Activated effector memory CD4-positive, alpha-beta T cell treated with anti-CD3 and anti-CD28 coated beads, Interleukin-2, amount 50 U/mL, for 16 hours (primary cell): Measurements from ENCODE around the gene ZC3H18.

ENCODE experiments used
- DNase-seq: peaks from one replicate; pipeline ENCODE4 v3.0.0-alpha.2; 2020

The ZC3H18 gene

GRCh38 chr16:88552166-88552565 lies 18.0 kb upstream of the ZC3H18 start:
- DNase-seq: no peak

DNA sequence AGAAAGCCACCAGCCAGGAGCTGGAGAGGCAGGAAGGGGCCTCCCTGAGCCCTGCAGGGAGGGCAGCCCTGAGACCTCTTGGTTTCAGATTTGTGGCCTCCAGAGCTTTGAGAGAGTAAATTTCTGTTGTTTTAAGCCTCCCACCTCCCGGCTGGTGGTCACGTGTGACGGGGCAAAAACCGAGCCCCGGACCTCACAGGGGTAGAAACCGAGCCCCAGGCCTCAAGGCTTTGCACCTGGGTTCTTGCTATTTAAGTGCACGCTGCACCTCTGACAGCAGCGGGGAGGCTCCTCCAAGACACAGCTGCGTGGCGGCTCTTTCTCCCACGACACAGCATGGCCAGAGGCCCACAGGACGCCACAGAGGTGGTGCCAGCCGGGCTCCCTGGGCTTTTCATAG lies 17.4 kb upstream of the ZC3H18 start:
- no peak for DNase-seq

DNA sequence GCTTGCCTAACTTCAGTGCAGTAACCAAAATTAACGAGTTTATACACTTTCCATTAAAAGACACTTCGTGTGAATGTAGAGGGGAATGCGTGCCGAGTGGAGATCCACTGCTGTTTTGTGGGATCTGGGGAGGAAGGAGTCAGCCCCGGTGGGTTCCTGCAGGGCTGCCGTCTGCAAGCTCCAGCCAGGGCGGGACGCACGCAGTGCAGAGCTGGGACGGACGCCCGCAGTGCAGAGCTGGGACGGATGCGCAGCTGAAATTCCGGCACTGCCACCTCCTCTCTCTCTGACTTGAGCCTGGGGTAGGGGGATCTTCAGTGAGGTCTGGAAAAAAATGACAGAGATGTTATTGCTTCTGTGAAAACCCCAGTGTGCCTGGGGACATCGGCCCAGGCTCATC lies 16.5 kb upstream of the ZC3H18 start:
- DNase-seq: peak; percentile 57

DNA sequence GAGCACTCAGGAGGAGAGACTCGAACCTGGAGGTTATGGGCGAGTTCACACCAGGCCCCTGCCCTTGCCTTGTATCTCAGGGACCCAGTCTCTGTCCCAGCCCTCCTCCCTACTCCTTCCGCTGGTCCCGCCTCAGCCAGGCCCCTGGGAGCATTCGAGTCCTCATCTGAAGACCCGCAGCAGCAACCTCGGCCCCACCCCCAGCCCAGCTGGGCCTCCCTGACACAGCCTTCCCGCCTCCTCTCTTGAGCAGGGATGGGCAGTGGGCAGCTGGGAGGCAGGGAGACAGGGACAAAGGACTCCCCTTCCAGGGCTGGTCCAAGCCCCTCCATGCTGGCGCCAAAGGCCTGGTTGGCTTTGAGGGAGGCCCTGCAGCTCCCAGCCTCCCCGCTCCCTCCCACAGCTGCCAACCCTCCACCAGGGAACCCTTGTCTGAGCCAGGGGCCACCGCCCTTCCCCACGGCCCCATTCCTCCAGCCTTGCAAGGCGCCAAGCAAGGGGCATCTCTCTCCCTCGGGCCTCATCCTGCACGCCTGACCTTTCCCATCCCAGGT lies 15.4 kb upstream of the ZC3H18 start:
- no peak for DNase-seq

DNA sequence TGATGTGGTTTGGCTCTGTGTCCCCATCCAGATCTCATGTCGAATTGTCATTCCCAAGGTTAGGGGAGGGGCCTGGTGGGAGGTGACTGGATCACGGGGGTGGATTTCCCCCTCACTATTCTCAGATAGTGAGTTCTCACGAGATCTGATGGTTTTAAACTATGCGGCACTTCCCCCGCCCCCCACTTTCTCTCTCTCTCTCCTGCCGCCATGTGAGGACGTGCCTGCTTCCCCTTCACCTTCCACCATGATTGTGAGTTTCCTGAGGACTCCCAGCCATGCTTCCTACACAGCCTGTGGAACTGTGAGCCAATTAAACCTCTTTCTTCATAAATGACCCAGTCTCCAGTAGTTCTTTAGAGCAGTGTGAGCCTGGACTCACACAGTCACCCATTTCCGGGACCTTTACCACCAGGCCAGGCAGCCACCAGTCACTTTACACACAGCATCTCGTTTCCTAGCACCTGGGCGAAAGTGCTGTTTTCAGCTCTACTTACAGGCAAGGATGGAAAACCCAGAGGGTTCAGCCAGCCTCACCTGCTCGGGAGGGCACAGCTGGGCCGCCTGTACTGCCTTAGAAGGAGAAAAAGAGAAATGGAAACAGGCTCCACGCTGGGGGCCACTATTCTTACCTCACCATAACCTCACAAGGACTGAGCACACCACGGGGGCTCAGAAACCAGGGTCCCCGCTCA lies 13.8 kb upstream of the ZC3H18 start:
- no peak for DNase-seq

DNA sequence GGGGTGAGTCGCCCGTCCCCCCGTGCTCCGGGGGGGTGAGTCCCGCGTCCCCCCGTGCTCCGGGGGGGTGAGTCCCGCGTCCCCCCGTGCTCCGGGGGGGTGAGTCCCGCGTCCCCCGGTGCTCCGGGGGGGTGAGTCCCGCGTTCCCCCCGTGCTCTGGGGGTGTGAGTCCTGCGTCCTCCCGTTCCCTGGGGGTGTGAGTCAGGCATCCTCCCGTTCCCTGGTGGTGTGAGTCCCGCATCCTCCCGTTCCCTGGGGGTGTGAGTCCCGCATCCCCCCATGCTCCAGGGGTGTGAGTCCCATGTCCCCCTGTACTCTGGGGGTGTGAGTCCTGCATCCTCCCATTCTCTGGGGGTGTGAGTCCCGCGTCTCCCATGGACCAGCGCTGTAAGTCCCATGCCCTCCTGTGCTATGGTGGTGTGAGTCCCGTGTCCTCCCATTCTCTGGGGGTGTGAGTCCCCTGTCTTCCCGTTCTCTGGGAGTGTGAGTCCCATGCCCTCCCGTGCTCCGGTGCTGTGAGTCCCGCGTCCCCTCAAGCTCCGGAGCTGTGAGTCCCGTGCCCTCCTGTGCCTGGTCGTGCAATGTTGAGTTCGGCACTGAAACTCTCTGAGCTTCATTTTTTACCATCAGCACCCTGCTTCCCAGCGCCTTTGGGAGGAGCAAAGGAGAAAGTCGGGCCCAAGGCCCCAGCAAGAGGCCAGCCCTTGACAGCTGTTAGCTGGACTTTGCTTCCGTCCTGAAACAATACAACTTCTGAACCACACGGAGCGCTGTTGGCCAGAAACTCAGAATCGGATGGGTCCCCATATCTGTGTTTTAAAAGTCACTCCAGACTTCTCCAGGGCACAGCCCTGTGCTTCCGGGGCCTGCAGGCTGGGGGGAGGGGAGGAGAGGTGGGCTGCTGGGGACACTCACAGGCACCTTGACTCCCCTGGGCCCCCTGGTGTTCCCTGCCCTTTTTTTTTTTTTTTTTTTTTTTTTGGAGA lies 11.5 kb upstream of the ZC3H18 start:
- DNase-seq: no peak

GRCh38 chr16:88560714-88561484 lies 9.3 kb upstream of the ZC3H18 start:
- DNase-seq: no peak

- peak; percentile 83 for DNase-seq
Observed at GRCh38 chr16:88561485-88562359, 8.5 kb upstream of the ZC3H18 start.

DNA sequence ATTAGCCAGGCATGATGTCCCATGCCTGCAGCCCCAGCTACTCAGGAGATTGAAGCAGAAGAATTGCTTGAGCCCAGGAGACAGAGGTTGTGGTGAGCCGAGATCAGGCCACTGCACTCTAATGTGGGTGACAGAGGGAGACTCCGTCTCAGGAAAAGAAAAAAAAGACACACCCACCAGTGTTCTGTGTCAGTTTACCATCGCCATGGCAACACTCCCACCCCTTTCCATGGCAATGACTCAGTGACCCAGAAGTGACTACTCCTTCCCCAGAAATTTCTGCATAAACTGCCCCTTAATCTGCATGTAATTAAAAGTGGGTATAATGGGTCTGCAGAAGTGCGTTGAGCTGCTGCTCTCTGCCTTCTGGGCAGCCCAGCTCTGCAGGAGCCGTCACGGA lies 4.0 kb upstream of the ZC3H18 start:
- DNase-seq: peak; percentile 83

DNA sequence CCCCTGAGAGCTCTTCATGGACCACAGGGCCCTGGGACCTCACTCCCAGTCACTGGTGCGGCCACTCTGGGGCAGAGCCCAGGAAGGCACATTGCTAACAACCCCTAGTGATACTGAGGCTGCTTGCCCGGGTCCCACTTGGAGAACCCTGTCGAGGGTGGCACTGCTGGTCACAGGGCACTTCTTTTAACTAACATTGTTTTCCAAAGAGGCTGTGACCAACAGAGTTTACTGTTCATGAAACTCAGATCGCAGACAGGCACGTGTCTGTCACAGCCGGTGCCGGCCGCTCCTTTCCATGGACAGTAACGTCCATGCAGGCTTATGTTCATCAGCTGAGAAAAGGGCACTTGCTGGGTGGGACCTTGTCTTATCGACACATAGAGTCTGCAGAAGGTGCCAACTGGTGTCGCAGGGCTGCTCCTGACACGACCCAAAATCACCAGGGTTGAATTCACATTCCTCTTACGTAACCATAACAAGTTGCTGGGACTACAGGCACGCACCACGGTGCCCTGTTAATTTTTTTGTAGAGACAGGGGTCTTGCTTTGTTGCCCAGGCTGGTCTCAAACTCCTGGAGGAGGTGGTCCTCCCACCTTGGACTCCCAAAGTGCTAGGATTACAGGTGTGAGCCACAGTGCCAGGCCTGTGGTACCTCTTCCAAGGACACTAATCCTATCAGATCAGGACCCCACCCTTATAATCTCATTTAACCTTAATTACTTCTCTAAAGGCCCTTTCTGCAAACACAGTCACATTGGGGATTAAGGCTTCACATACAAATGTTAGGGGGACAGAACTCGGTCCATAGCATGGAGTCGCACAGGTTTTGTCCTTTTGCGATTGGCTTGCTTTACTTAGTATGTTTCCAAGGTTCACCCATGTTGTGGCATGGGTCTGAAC lies 1.2 kb upstream of the ZC3H18 start:
- DNase-seq: peak; percentile 55

- DNase-seq: no peak
Observed at GRCh38 chr16:88569614-88569984, 604 bp upstream of the ZC3H18 start.

DNA sequence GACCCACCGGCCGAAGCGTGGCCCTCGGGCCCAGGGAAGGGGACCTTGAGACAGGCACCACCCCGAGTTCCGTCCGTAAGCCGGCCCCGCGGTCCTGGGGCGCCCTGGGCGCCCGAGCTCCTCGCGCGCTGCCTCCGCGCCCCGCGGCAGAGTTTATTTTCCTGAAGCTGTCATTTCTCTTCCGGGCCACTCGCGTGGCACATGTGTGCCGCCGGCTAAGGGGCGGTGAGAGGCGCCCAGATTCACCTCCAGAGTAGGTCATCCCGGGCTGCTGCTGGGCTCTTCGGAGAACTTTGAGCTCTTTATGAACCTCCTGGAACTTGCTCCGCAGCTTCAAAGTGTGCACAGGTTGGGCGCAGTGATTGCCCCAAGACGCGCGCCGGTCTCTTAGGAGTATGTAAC lies 489 bp downstream of the ZC3H18 start:
- peak; percentile 83 for DNase-seq

- no peak for DNase-seq
Observed at GRCh38 chr16:88575251-88575650, 5.0 kb downstream of the ZC3H18 start.

- DNase-seq: no peak
Observed at GRCh38 chr16:88576307-88576706, 6.1 kb downstream of the ZC3H18 start.

DNA sequence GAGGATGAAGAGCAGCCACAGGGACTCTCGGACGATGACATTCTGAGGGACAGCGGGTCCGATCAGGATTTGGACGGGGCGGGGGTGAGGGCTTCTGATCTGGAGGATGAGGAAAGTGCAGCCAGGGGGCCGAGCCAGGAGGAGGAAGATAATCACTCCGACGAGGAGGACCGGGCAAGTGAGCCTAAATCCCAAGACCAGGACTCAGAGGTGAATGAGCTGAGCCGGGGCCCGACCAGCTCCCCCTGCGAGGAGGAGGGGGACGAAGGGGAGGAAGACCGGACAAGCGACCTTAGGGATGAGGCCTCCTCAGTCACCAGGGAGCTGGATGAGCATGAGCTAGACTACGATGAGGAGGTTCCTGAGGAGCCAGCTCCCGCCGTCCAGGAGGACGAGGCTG lies 7.0 kb downstream of the ZC3H18 start:
- no peak for DNase-seq

GRCh38 chr16:88578446-88579313 lies 8.5 kb downstream of the ZC3H18 start:
- no peak for DNase-seq

GRCh38 chr16:88580371-88580770 lies 10.2 kb downstream of the ZC3H18 start:
- no peak for DNase-seq

DNA sequence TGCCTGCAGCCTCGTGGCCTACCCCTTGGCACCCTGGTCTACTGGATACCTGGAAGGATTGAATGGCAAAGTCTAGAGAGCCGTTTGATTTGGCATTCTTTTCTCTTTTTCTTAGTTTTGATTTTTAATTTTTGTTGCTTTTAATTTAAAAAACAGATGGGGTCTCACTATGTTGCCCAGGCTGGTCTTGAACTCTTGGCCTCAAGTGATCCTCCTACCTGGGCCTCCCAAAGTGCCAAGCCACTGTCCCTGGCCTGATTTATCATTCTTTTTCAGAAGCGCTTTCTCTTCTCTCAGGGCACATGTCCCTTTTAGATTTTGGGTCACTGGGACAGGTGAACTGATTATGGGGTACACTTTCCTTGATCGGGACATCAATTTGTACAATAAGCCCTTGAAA lies 10.8 kb downstream of the ZC3H18 start:
- no peak for DNase-seq

DNA sequence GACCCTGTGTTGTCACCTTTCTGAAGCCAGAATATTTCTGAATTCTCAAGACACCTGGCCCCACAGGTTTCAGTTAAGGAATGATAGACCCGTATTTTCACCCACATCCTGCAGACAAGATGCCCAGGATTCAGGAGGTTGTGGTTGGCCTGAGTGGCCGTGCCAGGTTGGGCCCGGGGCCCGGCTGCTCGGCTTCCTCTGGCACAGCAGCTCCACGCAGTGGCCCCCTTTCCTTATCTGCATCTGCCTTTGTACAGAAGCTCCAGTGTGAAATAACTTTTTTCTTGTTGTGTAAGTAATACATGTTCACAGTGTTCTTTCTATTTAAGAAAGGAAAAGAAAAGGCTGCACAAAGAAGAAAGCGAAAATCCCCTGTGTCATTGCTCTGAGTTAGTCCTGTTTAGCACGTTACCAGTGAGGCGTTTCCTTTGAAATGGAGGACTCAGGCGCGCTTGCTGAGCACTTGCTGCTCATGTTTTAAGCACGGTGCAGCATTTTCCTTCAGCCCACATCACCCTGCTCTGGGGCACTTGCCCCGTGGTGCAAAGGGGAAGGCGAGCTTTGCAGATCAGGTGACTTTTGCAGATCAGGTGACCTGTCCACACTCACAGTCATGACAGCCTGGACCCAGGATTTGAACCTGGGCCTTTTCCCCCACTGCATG lies 12.8 kb downstream of the ZC3H18 start:
- DNase-seq: no peak
